ENCODE results near the gene NUDT19. TPM values are rescaled to one million over a fixed set of nuclear protein-coding genes. Genes with fewer than 3 reads are reported as not detected.

The NUDT19 gene
- total and polyA plus RNA-seq, 2 experiments from 2014 or later, result 2.4 to 3.9 TPM

DNA sequence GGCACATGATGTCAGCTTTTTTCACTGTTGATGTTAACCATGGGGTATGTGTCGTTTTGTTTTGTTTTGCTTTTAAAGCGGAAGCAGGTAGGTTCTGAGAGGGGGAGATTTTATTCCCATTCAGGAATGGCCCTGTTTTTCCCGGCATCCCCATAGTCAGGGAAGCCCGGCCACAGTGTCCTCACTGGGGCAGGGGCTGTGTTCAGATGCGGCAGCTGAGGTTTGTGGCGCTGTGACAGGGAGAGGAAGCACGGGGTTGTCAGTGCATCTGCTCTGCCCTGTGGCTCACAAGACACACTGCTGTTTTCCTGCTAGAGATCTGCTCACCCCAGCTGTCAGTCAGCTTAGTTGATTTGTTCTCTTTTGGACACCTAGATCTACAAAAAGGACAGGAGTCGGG lies 44.3 kb upstream of the NUDT19 start (continued):
- TF ChIP-seq, protein P1, sequence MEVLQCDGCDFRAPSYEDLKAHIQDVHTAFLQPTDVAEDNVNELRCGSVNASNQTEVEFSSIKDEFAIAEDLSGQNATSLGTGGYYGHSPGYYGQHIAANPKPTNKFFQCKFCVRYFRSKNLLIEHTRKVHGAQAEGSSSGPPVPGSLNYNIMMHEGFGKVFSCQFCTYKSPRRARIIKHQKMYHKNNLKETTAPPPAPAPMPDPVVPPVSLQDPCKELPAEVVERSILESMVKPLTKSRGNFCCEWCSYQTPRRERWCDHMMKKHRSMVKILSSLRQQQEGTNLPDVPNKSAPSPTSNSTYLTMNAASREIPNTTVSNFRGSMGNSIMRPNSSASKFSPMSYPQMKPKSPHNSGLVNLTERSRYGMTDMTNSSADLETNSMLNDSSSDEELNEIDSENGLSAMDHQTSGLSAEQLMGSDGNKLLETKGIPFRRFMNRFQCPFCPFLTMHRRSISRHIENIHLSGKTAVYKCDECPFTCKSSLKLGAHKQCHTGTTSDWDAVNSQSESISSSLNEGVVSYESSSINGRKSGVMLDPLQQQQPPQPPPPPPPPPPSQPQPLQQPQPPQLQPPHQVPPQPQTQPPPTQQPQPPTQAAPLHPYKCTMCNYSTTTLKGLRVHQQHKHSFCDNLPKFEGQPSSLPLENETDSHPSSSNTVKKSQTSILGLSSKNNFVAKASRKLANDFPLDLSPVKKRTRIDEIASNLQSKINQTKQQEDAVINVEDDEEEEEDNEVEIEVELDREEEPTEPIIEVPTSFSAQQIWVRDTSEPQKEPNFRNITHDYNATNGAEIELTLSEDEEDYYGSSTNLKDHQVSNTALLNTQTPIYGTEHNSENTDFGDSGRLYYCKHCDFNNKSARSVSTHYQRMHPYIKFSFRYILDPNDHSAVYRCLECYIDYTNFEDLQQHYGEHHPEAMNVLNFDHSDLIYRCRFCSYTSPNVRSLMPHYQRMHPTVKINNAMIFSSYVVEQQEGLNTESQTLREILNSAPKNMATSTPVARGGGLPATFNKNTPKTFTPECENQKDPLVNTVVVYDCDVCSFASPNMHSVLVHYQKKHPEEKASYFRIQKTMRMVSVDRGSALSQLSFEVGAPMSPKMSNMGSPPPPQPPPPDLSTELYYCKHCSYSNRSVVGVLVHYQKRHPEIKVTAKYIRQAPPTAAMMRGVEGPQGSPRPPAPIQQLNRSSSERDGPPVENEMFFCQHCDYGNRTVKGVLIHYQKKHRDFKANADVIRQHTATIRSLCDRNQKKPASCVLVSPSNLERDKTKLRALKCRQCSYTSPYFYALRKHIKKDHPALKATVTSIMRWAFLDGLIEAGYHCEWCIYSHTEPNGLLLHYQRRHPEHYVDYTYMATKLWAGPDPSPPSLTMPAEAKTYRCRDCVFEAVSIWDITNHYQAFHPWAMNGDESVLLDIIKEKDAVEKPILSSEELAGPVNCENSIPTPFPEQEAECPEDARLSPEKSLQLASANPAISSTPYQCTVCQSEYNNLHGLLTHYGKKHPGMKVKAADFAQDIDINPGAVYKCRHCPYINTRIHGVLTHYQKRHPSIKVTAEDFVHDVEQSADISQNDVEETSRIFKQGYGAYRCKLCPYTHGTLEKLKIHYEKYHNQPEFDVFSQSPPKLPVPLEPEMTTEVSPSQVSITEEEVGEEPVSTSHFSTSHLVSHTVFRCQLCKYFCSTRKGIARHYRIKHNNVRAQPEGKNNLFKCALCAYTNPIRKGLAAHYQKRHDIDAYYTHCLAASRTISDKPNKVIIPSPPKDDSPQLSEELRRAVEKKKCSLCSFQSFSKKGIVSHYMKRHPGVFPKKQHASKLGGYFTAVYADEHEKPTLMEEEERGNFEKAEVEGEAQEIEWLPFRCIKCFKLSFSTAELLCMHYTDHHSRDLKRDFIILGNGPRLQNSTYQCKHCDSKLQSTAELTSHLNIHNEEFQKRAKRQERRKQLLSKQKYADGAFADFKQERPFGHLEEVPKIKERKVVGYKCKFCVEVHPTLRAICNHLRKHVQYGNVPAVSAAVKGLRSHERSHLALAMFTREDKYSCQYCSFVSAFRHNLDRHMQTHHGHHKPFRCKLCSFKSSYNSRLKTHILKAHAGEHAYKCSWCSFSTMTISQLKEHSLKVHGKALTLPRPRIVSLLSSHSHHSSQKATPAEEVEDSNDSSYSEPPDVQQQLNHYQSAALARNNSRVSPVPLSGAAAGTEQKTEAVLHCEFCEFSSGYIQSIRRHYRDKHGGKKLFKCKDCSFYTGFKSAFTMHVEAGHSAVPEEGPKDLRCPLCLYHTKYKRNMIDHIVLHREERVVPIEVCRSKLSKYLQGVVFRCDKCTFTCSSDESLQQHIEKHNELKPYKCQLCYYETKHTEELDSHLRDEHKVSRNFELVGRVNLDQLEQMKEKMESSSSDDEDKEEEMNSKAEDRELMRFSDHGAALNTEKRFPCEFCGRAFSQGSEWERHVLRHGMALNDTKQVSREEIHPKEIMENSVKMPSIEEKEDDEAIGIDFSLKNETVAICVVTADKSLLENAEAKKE (CRISPR knock-in tag; IDR thresholded peaks at IDR 0.05), result no peak
- TF ChIP-seq, protein P2, sequence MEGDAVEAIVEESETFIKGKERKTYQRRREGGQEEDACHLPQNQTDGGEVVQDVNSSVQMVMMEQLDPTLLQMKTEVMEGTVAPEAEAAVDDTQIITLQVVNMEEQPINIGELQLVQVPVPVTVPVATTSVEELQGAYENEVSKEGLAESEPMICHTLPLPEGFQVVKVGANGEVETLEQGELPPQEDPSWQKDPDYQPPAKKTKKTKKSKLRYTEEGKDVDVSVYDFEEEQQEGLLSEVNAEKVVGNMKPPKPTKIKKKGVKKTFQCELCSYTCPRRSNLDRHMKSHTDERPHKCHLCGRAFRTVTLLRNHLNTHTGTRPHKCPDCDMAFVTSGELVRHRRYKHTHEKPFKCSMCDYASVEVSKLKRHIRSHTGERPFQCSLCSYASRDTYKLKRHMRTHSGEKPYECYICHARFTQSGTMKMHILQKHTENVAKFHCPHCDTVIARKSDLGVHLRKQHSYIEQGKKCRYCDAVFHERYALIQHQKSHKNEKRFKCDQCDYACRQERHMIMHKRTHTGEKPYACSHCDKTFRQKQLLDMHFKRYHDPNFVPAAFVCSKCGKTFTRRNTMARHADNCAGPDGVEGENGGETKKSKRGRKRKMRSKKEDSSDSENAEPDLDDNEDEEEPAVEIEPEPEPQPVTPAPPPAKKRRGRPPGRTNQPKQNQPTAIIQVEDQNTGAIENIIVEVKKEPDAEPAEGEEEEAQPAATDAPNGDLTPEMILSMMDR (conservative IDR thresholded peaks at IDR 0.05; ENCODE audit: low read depth in 2 of 2), result no peak
- TF ChIP-seq, protein P3, sequence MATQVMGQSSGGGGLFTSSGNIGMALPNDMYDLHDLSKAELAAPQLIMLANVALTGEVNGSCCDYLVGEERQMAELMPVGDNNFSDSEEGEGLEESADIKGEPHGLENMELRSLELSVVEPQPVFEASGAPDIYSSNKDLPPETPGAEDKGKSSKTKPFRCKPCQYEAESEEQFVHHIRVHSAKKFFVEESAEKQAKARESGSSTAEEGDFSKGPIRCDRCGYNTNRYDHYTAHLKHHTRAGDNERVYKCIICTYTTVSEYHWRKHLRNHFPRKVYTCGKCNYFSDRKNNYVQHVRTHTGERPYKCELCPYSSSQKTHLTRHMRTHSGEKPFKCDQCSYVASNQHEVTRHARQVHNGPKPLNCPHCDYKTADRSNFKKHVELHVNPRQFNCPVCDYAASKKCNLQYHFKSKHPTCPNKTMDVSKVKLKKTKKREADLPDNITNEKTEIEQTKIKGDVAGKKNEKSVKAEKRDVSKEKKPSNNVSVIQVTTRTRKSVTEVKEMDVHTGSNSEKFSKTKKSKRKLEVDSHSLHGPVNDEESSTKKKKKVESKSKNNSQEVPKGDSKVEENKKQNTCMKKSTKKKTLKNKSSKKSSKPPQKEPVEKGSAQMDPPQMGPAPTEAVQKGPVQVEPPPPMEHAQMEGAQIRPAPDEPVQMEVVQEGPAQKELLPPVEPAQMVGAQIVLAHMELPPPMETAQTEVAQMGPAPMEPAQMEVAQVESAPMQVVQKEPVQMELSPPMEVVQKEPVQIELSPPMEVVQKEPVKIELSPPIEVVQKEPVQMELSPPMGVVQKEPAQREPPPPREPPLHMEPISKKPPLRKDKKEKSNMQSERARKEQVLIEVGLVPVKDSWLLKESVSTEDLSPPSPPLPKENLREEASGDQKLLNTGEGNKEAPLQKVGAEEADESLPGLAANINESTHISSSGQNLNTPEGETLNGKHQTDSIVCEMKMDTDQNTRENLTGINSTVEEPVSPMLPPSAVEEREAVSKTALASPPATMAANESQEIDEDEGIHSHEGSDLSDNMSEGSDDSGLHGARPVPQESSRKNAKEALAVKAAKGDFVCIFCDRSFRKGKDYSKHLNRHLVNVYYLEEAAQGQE (IDR thresholded peaks at IDR 0.05; ENCODE audit: unreplicated experiment), result no peak
- TF ChIP-seq ZNF331 (CRISPR knock-in tag; IDR thresholded peaks at IDR 0.05; ENCODE audit: low read depth) (no peak), EZH2 (IDR thresholded peaks at IDR 0.05; ENCODE audit: low read depth, unreplicated experiment) (no peak), NANOG (IDR thresholded peaks at IDR 0.05; ENCODE audit: borderline replicate concordance) (no peak), ZNF114 (CRISPR knock-in tag; IDR thresholded peaks at IDR 0.05) (no peak), STAT1 (IDR thresholded peaks at IDR 0.05; ENCODE audit: unreplicated experiment) (no peak), CREB1 (CRISPR knock-in tag; IDR thresholded peaks at IDR 0.05; ENCODE audit: low read depth) (no peak), POLR2AphosphoS5 (IDR thresholded peaks at IDR 0.05; ENCODE audit: low read depth) (no peak)
- TF ChIP-seq, protein P4, sequence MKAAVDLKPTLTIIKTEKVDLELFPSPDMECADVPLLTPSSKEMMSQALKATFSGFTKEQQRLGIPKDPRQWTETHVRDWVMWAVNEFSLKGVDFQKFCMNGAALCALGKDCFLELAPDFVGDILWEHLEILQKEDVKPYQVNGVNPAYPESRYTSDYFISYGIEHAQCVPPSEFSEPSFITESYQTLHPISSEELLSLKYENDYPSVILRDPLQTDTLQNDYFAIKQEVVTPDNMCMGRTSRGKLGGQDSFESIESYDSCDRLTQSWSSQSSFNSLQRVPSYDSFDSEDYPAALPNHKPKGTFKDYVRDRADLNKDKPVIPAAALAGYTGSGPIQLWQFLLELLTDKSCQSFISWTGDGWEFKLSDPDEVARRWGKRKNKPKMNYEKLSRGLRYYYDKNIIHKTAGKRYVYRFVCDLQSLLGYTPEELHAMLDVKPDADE (IDR thresholded peaks at IDR 0.05), result no peak

Measured in GM23338 (cell line).